ENCODE results near the gene LTBP3.

The LTBP3 gene

DNA sequence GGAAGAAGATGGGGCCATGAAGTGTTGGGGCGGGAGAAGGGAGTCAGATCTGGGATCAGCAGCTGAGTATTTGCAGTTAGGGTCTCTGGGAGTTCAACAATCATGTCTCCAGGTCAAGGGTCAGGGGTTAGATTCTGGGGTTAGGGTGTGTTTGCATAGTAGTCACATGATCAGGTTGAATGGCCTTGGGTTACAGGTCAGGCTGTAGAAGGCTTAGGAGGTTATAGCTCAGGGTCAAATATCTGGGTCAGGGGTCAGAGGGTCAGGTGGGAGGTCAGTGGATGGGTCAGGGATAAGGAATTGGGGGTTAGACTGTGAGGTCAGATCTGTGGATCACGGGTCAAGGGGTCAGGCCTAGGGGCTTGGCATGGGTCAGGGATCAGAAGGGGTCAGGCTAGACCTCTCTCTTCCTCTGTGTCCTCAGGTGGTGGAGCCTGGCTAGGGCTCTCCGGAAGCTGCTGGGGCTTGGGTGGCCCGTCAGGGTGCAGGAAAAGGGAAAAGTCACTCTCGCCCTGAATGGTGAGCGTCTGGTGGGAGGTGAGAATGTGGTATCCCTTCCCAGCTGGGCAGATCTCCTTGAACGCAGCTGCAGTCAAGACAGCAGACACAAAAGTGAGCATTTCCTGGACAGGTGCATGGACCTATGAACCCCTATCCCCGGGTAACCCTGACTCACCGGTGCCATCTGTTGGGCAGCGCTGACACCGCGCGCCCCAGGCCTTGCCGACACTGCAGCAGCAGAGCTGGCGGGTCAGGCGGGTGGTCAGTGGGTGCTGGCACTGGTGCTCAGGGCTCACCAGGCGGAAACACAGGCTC is 6.4 kb downstream of the LTBP3 start:
- DNase-seq (ENCODE audit: extremely low read depth, low read depth), result no peak

DNA sequence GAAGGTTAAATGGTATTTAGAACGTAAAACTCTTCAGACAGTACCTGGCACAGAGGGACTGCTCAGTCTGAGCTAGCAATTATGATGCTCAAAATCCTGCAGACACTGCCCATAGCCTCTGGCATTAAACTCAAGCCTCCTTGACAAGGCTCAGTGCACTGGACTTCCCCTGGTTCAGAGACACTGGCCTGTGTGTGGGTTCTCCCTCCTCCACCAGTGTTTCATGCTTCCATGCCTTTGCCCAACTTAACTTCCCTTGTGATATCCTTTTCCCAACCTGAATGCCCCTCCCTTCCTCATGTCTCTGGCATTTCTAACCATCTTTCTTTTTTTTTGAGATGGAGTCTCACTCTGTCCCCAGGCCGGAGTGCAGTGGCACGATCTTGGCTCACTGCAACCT is 9.1 kb downstream of the LTBP3 start:
- H3K4me3 ChIP-seq (replicated peaks; ENCODE audit: low read depth, low read length), result no peak overlapping the region
- TF ChIP-seq, protein P1, sequence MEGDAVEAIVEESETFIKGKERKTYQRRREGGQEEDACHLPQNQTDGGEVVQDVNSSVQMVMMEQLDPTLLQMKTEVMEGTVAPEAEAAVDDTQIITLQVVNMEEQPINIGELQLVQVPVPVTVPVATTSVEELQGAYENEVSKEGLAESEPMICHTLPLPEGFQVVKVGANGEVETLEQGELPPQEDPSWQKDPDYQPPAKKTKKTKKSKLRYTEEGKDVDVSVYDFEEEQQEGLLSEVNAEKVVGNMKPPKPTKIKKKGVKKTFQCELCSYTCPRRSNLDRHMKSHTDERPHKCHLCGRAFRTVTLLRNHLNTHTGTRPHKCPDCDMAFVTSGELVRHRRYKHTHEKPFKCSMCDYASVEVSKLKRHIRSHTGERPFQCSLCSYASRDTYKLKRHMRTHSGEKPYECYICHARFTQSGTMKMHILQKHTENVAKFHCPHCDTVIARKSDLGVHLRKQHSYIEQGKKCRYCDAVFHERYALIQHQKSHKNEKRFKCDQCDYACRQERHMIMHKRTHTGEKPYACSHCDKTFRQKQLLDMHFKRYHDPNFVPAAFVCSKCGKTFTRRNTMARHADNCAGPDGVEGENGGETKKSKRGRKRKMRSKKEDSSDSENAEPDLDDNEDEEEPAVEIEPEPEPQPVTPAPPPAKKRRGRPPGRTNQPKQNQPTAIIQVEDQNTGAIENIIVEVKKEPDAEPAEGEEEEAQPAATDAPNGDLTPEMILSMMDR (IDR thresholded peaks at IDR 0.05; ENCODE audit: low read depth, low read length, missing control alignments), result no peak
- no peak for DNase-seq (ENCODE audit: extremely low read depth, low read depth)

More for the DNA sequence above, 6.4 kb downstream of the LTBP3 start:
- no peak overlapping the region for H3K4me3 ChIP-seq (replicated peaks; ENCODE audit: low read depth, low read length)
- TF ChIP-seq, protein P1 (IDR thresholded peaks at IDR 0.05; ENCODE audit: low read depth, low read length, missing control alignments), result peak; percentile 47

GRCh38 chr11:65548395-65548794 is 9.8 kb downstream of the LTBP3 start:
- no peak for DNase-seq (ENCODE audit: extremely low read depth, low read depth)
- no peak overlapping the region for H3K4me3 ChIP-seq (replicated peaks; ENCODE audit: low read depth, low read length)
- TF ChIP-seq, protein P1 (IDR thresholded peaks at IDR 0.05; ENCODE audit: low read depth, low read length, missing control alignments), result no peak

- no peak for DNase-seq (ENCODE audit: extremely low read depth, low read depth)
- TF ChIP-seq, protein P1 (IDR thresholded peaks at IDR 0.05; ENCODE audit: low read depth, low read length, missing control alignments), result no peak
- no peak overlapping the region for H3K4me3 ChIP-seq (replicated peaks; ENCODE audit: low read depth, low read length)
Measured at GRCh38 chr11:65547446-65548125, 10.6 kb downstream of the LTBP3 start.

- TF ChIP-seq, protein P1 (IDR thresholded peaks at IDR 0.05; ENCODE audit: low read depth, low read length, missing control alignments), result no peak
- no peak overlapping the region for H3K4me3 ChIP-seq (replicated peaks; ENCODE audit: low read depth, low read length)
- DNase-seq (ENCODE audit: extremely low read depth, low read depth), result no peak
Measured at GRCh38 chr11:65546217-65546958, 11.8 kb downstream of the LTBP3 start.

DNA sequence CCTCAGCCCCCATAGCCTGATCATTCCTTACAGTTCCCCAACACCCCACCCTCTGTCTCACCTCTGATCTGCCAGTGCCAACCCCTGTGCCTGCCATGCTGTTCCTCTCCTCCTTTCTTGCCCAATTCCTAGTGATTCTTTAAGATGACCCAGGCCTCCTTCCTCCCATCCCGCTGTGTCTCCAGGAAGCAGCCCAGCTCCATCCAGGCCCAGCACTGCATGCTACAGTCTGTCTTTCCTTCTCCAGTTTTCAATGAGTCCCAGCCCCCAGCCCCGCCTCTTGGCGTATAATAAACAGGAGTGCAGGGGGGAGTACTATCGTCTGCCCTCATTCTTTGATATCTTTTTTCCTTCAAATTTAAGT is 12.3 kb downstream of the LTBP3 start:
- no peak for DNase-seq (ENCODE audit: extremely low read depth, low read depth)
- no peak overlapping the region for H3K4me3 ChIP-seq (replicated peaks; ENCODE audit: low read depth, low read length)
- TF ChIP-seq, protein P1 (IDR thresholded peaks at IDR 0.05; ENCODE audit: low read depth, low read length, missing control alignments), result no peak
